Activated CD4-positive, alpha-beta T cell treated with anti-CD3 and anti-CD28 coated beads for 1 hour (primary cell): ENCODE measurements around the gene OVCH1.

Source experiments
- DNase-seq: peaks from one replicate; pipeline ENCODE4 v3.0.0-alpha.2; 2020

Gene OVCH1

GRCh38 chr12:29497588-29497987 lies at the start of gene OVCH1:
TSS of gene OVCH1 (minus strand) at chr12:29497686. CDS start at chr12:29497686, 0 bp downstream.
- no peak for DNase-seq

DNA sequence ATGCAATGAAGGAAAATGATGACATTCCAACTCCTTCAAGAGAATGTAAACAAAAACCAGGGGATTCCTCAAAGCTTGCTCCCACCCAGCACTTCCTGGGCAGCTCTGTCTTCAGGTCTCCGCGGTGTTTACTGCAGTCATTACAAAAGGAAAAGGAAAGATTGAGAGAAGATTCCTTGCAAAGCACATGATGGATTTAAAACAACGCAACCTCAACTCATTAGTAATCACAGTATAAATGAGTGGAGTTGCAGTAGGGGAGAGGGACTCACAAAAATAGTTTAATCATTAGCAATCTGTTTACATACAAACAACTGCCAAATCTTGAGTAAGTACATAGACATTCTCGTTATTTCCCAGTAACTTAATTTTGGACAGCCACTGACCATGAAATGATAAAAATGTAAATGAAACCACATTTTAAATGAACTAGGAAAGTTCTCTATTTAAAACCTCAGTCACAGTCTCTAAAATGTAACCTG lies 49.7 kb upstream of the OVCH1 start:
- no peak for DNase-seq

- no peak for DNase-seq
Measured at GRCh38 chr12:29546000-29546399, 48.5 kb upstream of the OVCH1 start.

DNA sequence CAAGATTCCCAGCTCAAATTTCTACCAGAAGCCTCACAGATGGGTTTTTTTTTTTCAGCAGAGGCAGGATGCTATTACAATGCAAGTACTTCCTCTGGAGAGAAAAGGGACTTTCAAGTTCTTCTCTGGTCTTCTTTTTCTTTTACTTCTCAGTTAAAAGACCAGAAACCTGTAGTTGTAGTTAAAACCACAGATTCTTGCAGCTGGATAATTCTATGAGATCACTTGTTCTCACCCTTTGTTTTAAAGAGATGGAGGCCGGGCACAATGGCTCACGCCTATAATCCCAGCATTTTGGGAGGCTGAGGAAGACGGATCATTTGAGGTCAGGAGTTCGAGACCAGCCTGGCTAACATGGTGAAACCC lies 47.6 kb upstream of the OVCH1 start:
- no peak for DNase-seq

DNA sequence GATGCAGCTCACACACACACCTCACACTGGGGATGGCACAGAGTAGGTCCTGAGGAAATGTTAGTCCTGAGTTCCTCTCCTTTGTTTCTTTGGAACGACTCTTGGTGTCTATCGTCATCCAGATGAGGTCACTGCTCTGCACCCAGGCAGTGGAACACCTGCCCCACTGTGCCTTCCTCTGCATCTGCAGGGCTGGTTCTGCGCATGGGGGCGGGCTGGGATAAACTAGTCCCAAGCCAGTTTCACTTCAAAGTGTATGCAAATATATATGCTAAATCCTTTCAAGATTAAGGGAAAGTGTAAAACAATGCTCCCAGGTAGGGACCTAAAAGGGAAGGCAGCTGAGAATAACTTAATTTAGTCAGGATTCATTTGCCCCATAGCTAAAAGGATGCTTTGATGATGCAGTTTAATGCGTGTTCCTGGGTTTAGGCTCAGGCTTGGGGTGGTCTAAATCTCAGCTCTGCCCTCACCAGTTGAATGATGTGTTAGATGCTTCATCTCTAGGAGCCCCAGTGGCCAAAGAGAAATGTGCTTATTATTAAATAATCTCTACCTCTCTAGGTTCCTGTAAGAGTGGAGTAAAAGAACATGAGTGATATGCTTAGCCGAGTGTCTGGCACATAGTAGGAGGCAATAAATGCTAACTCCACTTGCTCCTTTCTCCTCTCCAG lies 47.1 kb upstream of the OVCH1 start:
- DNase-seq, result no peak

DNA sequence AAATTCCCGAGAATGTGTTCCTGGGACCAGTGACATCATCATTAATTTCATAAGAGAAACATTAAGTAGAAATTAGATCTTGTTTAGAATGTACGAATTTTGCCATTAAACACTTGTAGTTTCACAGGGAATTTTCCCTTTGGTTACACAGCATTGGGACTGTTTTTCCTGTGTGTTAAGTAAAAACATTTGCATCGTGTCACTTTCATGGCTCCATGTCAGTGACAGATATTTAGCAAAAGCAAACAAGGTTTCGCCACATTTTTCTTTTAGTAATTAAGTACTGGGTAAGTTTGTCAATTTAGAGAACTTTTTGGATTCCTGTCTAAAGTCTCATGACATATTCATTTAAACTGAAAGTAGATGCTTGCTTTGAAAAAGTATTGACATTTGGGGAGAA lies 45.5 kb upstream of the OVCH1 start:
- no peak for DNase-seq

DNA sequence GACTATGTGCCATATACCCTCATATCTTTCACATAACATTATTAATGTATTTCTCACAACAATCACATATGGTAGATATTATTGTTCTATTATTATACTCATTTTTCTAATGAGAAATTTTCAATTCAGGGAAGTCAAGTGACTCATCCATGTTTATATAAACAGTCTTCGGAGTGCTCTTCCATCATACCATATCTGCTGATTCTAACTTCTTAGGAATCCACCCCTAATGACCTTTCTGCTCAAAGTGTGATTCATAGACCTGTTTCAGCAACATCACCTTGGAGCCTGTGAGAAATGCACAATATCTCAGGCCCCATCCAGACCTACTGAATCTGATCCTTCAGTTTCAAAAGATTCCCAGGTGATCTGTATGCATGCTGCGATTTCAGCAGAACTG lies 39.8 kb upstream of the OVCH1 start:
- no peak for DNase-seq

DNA sequence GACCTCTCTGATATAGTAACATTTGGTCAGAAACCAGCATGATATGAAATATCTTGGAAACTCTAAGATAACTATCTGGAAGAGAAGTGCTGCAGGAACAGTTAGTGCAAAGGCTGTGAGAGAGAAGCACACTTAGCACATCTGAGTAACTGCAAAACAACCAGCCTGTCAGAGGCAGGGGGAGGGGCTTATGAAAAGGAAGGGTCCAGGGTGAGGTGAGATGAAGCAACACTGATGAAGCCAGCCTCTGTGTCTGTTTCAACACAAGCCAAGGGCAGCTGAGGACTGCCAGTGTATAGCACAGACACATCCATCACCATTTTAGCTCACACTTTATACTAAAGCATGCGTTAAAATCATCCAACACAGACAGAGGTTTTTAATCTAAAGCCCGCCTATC lies 37.4 kb upstream of the OVCH1 start:
- DNase-seq, result no peak

- DNase-seq, result no peak
Measured at GRCh38 chr12:29533815-29534489, 36.5 kb upstream of the OVCH1 start.

DNA sequence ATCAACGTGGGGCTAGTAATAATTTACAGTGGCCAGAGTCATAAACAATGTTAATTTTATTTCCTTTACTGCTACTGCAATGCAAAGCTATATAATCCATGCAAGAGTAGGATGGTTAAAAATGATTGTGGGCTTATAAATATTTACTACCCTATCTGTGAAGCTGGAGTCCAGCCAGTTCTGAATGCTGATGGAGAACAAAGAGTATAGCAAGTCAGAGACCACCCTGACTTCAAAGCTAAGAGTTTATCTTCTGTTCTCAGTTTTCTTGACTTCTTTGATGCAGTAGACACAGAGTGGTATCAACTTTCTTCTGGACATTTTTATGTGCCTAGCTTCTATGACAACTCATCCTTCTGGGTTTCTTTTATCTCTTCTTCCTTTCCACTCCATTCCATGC lies 34.0 kb upstream of the OVCH1 start:
- DNase-seq, result no peak

GRCh38 chr12:29530436-29530835 lies 33.0 kb upstream of the OVCH1 start:
- DNase-seq, result no peak

DNA sequence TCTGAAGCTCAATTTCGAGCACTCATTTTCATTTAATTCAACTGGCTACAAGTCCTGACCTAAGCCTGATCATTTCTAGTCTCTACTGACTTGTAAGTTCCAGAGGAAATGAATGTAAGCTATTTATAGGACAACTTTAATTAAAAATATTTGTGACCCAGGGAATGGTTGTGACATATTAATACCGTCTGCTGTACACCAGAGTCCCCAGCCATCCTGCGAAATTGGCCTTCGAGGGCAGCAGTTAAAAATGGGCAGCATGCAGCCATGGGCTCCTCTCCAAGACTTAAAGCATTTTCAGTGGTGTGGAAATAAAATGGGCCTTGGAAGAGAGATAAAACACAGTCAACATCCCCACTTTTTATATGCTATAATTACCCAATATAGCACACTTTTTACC lies 30.7 kb upstream of the OVCH1 start:
- DNase-seq, result no peak

DNA sequence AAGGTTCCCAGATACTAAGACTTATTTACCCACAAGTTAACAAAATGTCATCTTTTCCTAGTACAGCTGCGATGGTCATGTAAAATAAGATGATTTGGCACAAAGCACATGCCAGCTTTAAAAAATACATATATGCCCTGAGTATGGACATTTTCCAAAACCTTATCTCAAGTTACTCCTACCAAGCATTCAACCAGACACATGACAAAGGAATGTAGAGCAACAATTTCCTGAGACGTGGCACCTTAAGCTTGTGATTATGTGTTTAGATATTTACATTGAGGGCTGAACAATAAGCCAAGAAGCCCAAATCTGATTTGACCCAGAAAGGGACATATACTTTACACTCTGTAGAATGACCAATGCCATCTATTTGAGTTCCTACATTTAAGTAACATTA lies 24.5 kb upstream of the OVCH1 start:
- DNase-seq, result no peak

- no peak for DNase-seq
Measured at GRCh38 chr12:29519585-29520182, 22.2 kb upstream of the OVCH1 start.

DNA sequence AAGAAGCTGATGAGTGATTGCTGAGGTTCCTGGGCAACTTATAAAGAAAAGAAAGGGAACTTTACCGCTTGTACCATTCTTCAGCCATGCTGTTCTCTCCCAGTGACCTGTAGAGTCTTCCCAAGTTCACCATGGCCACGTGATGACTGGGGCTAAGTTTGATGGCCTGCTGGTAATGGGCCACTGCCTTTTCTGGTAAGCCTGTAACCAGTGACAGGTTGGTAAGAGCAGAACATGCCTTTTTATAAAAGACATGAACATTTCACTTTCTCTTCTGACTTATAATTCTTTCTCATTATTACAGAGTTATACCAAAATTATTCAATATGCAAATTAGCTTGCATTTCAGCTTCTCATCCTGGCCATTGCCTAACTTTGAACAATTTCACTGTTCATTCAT lies 20.9 kb upstream of the OVCH1 start:
- DNase-seq, result no peak

DNA sequence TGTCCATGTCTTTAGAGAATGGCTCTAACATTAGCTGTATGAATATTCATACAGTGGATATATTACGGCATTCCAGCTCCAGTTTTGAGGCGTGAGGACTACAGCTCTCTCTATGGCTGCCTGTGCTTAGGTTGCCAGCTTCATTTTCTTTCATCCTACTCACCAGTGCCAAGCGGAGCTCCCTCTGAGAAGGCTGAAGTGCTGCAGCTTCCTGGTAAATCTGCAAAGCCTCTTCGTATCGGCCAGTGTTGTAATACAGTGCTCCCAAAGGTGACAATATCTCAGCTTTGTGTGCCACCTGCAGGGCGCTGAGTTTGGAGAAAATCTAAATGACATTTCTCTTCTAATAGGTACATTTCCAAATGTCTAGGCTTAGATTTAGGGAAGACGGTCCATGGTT lies 19.8 kb upstream of the OVCH1 start:
- no peak for DNase-seq

- no peak for DNase-seq
Measured at GRCh38 chr12:29516431-29516875, 19.0 kb upstream of the OVCH1 start.

- no peak for DNase-seq
Measured at GRCh38 chr12:29510591-29511185, 13.2 kb upstream of the OVCH1 start.

GRCh38 chr12:29509503-29509902 lies 12.0 kb upstream of the OVCH1 start:
- no peak for DNase-seq

DNA sequence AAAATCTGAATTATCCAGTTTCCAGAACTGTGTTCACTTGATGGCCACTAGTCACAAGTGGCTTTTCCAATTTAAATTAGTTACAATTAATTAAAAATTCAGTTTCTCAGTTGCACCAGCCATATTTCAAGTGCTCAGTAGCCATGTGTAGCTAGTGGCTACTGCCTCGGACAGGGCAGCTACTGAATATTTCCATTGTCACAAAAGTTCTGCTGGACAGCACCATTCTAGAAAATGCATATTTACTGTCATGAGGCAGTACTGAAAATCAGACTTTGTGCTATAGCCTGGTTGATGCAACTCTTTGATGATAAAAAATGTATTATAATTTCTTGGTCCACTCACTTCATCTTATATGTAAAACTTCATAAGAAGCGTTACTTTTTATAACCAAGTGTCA lies 11.5 kb upstream of the OVCH1 start:
- no peak for DNase-seq

DNA sequence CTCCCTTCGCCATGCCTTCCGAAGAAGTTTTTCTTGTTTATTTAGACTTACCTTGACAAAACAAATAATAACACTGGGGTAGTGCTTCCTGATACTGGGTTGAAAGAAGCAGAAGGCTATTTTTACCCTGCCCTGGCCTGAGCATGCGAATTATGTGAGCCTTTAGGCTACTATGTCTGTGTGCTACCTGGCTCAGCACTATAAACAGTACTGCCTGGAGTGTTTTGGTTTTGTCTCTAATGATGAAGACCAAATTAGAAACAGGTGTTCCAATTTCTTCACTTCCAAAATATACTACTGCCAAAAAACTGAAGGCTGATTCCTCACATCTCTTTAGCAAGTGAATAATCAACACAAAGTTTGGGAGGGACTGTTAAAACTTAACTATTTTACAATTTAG lies 7.6 kb upstream of the OVCH1 start:
- DNase-seq, result no peak

DNA sequence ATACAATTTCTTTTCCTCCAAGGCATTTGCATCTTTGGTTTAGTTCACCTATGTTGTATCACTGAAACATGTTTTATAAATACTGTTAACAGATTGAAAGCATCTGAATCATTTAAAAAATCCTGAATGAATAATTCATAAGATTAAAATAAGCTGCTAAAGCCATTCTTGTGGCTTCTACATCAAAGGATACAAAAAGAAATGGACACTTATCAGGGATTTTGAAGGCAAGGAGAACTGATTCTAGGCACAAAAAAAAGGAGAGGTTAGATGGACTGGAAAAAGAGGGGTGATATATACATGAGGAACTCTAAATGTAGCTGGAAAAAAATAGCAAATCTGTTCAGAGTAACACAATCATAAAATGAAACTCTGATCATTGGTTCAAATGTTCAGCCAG lies 5.8 kb upstream of the OVCH1 start:
- no peak for DNase-seq

DNA sequence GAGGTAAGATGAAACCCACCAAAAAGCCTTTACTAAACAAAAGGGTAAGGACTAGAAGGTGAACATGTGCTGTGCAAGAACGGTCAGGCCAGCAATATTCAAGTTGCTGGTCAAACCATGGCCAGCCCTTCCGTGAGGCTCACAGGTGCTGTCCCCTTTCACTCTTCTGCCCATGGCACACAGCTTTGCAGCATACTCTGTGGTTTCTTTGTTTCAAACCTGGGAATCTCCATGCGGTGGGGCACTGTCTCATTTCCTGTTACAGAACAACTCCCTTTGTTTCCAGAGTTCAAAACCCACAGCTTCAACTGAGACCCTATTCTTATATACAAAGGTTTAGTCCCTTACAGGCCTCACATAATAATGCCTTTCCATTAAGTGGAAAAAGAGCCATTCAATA lies 1.7 kb upstream of the OVCH1 start:
- DNase-seq, result no peak

- no peak for DNase-seq
Measured at GRCh38 chr12:29492891-29493290, 4.6 kb downstream of the OVCH1 start.
